Nucleus accumbens (tissue), 56 donors: Measurements from ENCODE around the gene VPS39.

Experiments used
- DNase-seq, 56 donors: peaks; one replicate each; lab custom pipeline; 2025; lab: John Stamatoyannopoulos, UW

Gene VPS39

GRCh38 chr15:42134617-42135245, 73.4 kb downstream of the VPS39 start:
- no peak for DNase-seq

DNA sequence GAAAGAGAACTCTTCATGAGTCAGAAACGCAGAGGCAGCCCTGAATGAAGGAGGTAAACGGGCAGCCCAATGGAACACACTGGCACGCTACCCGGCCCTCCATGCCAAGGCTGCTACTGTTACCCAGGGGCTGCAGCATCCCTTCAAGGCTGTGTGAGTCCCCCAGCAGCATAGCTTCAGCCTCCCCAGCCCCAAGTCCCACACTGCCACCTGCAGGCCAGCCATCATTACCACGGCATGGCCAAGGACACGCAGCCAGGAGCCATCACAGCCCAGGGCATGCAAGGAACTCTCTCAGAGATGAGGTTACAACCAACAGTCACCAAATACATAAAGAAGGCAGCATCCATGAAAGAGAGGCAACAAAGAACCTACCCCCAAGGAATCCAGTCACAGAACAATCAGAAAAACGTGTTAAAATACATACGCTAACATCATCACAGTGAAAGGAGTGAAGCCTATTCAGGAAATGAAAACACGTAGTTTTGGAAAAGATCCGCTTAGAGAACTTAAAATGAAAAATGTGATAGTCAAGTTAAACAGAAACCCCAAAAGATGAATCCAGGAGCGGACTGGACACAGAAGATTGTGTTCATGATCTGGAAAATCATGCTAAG, 74.1 kb downstream of the VPS39 start:
- peak in 14 of 56 donors; percentile 9 to 60 (median 18) for DNase-seq

- no peak for DNase-seq
Observed at GRCh38 chr15:42133356-42133755, 74.7 kb downstream of the VPS39 start.

DNA sequence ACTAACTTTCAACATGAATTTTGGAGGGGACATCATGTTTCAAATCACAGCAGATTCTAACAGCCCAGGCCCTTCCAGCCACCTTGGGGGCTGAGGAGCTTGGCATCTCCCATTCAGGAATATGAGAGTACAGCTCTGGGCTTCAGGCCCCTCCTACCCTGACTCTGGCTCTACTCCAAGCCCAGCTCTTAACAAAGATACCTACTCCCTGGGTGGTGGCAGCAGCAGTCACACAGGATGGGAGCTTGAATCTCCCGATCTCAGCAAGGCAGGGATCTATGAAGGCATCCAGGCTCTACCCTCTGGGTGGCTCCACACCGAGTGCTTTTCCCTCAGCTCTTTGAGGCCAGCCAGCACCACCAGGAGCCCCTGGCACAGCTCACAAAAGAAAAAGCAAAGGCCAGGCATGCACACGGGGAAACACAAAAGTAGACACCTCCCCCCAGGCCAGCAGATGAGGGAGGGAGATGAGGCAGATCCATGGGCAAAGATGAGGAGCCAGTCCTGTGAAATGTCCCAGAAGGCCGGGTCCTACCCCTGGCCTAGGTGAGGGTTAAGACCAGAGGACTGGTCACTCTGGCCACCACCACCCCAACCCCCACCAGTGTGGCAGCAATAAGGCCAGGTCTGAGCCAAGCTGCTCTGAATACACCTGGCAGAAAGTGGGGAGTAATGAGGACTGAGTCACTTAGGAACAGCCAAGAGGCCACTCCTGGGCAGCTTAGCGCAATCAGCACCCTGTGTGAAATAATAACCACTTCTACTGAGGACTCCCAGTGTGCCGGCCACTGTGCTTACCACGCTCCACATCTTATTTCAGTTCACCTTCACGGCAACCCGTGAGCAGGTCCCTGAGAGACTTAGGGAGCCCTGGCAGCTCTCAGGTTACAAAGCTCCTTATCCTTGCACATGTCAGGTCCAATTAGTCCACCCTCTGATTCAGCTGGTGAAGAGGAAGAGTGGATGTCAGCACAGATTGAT, 76.0 kb downstream of the VPS39 start:
- DNase-seq = no peak

- no peak for DNase-seq
Observed at GRCh38 chr15:42131006-42131405, 77.1 kb downstream of the VPS39 start.

DNA sequence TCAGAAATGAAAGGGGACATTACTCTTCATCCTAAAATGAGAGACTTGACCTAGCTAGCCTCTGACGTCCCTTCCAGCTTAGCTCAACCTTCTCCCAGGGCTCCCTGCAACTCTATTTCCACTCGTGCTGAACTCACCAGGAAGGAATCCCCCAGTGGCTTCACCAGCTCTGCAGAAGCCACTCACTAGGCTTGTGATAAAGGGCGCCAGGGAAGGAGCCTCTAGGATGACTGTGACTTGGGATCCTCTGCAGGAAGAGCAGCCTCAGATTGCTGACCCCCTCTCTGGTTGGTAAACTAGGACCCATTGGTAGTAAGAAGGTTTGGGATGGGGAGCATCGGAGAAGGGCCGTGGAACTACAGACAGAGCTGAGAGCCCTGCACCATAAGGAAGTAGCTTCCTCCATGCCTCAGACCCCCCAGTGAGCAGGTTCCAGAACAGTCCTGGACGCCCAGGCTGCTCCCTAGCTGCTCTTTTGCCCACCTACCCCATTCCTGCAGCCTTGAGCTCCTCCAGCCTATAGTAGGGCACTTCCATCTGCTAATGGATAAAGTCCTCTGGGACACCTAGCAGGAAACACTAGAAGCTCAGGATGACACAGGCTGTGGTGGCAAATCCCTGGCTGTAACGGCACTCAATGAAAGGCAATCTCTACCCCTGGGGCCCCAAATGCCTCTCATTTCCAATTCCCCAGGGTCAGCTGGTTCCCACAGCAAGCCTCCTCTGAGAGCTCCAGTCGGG, 77.7 kb downstream of the VPS39 start:
- no peak for DNase-seq

DNA sequence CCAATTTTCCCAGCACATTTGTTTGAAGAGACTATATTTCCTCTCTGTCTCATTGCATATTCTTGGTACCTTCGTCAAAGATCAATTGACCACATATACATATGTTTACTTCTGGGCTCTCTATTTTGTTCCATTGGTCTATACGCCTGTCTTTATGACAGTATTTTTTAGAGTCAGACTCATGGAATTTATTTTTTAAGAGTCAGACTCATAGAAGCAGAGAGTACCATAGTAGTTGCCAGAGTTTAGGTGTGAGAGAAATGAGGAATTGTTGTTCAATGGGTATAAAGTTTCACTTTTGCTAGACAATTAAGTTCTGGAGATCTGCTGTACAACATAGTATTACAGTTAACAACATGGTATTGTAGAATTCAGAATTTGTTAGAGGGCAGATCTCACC, 78.7 kb downstream of the VPS39 start:
- no peak for DNase-seq

GRCh38 chr15:42128476-42128875, 79.6 kb downstream of the VPS39 start:
- DNase-seq = no peak

DNA sequence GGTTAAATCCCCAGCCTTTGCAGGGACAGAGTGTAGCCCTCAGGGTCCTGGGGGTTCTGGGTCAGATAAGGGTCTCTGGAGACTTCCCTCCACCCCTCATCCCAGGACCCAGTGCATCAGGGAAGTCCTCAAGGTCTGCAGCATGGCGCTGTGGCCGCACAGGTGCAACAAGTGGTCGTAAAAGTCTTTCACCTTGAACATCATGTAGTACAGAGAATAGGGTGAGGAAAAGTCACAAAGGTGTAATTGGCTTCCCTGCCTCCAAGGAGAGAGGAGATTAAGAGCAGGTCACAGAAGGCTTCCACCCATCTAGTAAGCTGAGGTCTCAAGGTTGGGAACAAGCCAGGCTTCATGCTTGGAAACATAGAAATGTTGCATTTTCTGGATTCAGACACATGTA, 84.6 kb downstream of the VPS39 start:
- DNase-seq = no peak

DNA sequence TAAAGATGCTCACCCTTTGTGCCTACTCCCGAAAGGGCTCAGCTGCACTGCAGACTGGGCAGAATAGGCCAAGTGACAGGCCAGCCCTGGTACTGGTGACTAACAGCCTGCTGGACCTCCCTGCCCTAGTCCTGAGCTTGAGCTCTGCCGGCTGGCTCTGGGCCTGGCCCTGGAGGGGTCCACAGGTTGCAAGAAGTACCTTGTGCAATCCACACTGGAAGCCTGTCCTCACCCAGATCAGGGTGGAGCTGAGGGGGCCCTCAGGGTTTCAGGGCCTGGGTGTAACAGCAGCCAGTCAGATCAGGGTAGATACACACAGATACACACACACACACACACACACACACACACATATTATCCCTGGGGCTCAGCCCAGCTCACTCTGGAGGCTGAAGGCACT, 86.4 kb downstream of the VPS39 start:
- DNase-seq = no peak

- no peak for DNase-seq
Observed at GRCh38 chr15:42121021-42121420, 87.1 kb downstream of the VPS39 start.

DNA sequence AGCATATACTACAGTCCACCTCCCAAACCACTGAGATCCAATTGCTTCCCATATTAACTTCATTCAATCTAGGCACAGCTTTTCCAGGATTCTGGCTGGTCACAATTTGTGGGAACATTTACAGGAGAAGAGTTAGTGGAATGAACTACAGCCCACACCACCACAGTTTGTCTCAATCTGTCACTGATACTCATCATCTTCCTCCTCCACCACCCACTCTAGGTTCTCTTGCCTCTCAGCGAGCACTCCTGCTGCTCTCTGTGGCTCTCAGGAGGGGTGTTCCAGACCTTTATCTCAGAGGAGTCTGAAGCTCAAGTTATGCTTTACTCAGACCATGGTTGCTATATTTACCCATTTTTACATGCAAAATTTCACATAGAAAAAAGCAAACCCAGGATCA, 87.8 kb downstream of the VPS39 start:
- DNase-seq = peak in 1 of 56 donors; percentile 10

DNA sequence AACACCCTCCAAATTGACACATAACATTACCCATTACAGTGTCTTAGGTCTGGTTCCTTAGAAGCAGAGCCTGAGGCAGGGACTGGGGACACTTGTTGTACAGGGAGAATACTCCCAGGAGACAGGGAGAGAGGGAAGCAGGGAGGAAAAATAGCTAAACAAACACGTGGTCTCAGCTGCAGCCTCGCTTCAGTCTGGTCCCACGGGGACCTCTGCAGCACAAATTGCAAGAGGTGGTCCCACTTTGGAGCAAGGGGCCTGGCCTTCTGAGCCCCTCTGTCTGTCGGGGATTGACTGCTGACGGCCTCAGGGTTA, 88.7 kb downstream of the VPS39 start:
- no peak for DNase-seq

DNA sequence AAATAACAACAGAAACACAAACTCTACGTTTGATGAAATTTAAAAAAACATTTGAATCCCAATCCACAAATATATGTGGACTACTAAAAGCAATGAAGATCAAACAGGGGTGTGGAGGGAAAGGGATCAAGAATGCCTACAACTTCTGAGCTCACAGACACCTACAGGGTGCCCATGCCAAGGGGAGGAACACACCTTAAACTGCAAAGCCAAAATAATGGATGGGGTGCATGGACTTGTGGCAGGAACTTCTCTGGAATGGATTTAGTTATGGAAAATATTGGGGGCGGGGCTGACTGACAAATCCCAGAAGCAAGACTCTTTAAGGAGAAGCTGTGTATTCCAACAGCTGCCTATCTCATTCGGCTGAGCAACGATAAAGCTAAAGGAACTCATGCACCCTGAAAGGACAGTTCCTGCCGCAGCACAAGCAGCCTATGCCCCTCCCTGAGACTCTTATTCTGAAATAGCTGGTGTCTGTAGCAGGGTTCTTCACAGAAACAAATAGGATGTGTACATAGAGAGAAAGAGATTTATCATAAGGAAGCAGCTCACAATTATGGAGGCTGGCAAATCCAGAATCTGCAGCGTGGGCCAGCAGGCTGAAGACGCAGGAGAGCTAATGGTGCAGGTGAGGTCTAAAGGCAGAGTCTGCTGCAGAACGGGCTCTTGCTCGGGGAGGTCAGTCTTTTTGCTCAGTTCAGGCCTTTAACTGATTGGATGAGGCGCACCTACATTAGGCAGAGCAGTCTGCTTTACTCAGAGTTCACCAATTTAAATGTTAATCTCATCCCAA, 89.3 kb downstream of the VPS39 start:
- DNase-seq = no peak

DNA sequence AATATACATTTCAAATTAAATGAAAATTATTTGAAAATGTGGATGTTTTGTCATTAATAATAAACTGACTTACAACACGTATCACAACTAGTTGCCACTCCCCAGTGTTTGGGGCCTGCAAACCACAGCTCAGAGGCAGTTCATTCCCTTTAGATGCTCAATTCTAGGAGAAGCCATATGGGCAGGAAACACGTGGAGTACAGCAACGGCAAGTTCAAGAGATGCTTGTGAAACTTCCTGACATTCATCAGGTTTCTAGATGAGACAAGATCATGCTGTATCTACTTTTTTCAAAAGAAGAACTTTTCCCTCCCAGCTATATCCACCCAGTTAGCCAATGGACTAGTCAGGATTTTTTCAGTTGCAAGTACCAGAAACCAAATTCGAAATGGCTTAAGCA, 96.2 kb downstream of the VPS39 start:
- no peak for DNase-seq

DNA sequence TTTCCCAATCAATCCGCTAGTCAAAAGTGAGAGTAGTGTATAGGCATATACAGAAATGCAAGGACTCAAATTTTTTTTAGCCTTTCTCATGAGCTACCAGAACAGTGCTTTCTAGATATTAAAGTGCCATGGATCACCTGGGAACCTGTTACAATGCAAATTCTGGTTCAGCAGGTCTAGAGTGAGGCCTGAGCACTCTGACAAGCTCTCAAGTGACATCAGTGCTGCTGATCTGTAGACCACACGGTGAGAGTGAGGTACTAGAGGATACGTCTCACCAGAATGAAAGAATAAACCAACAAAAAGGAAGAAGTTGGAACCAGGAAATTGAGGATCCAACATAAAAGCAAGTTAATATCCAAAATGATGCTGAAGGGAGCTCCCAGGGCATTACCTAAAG, 97.7 kb downstream of the VPS39 start:
- DNase-seq = no peak

GRCh38 chr15:42108806-42109205, 99.3 kb downstream of the VPS39 start:
- no peak for DNase-seq
